NCI-H2081 (cell line): ENCODE data around the gene SLX4.

Experiments
- DNase-seq, 2 experiments: peaks; one replicate each; lab custom pipeline; 2025; lab: John Stamatoyannopoulos, UW

Gene SLX4

GRCh38 chr16:3598236-3598635, 13.2 kb downstream of the SLX4 start:
- DNase-seq, result no peak

- no peak for DNase-seq
Measured at GRCh38 chr16:3597676-3598075, 13.7 kb downstream of the SLX4 start.

GRCh38 chr16:3597226-3597625, 14.2 kb downstream of the SLX4 start:
- DNase-seq, result no peak

- DNase-seq, result no peak
Measured at GRCh38 chr16:3596101-3596861, 15.1 kb downstream of the SLX4 start.

- DNase-seq, result no peak
Measured at GRCh38 chr16:3595521-3596021, 15.8 kb downstream of the SLX4 start.

GRCh38 chr16:3595110-3595486, 16.3 kb downstream of the SLX4 start:
- no peak for DNase-seq

GRCh38 chr16:3594316-3595109, 16.9 kb downstream of the SLX4 start:
- DNase-seq, result no peak

- DNase-seq, result no peak
Measured at GRCh38 chr16:3592559-3592958, 18.8 kb downstream of the SLX4 start.

GRCh38 chr16:3591991-3592390, 19.4 kb downstream of the SLX4 start:
- DNase-seq, result no peak

GRCh38 chr16:3591436-3591803, 20.0 kb downstream of the SLX4 start:
- DNase-seq, result no peak

GRCh38 chr16:3590736-3591435, 20.5 kb downstream of the SLX4 start:
- DNase-seq, result no peak

- no peak for DNase-seq
Measured at GRCh38 chr16:3589991-3590701, 21.3 kb downstream of the SLX4 start.

GRCh38 chr16:3589441-3589921, 21.9 kb downstream of the SLX4 start:
- no peak for DNase-seq

GRCh38 chr16:3589001-3589400, 22.4 kb downstream of the SLX4 start:
- DNase-seq, result no peak

GRCh38 chr16:3587547-3588110, 23.8 kb downstream of the SLX4 start:
- no peak for DNase-seq

- no peak for DNase-seq
Measured at GRCh38 chr16:3584412-3584811, 27.0 kb downstream of the SLX4 start.

GRCh38 chr16:3583303-3584038, 27.9 kb downstream of the SLX4 start:
- DNase-seq, result no peak

GRCh38 chr16:3582276-3583165, 28.9 kb downstream of the SLX4 start:
- DNase-seq, result no peak

GRCh38 chr16:3581392-3581791, 30.0 kb downstream of the SLX4 start:
- no peak for DNase-seq

GRCh38 chr16:3580686-3581085, 30.7 kb downstream of the SLX4 start:
- DNase-seq, result no peak
